Transverse colon (tissue), 4 donors: ENCODE data around the gene TXNDC11. TPM values are rescaled to one million over a fixed set of nuclear protein-coding genes. Genes with fewer than 3 reads are reported as not detected.
A peak's percentile ranks its signal among the peaks of the same experiment; 100 is the strongest.

Experiments used
- DNase-seq: peaks from one replicate; pipeline ENCODE4 v3.0.0-alpha.2; 2019
- H3K27ac ChIP-seq, 4 donors: fragments of 200-600 bp; sonication (generic); 2 replicates each; pipeline ENCODE4 v1.5.1; 2016 to 2018; ENCODE audit warnings: inconsistent platforms in 4 of 4
- H3K27me3 ChIP-seq: fragments of 200-600 bp; sonication (generic); 2 replicates; pipeline ENCODE4 v1.5.1; 2017; ENCODE audit warnings: inconsistent platforms
- H3K36me3 ChIP-seq, 4 donors: fragments of 200-600 bp; sonication (generic); 2 replicates each; pipeline ENCODE4 v1.5.1; 2017 to 2019; ENCODE audit warnings: inconsistent platforms in 4 of 4
- H3K4me1 ChIP-seq, 4 donors: fragments of 200-600 bp; sonication (generic); 2 replicates each; pipeline ENCODE4 v1.5.1; 2017 to 2020; ENCODE audit warnings: inconsistent platforms in 4 of 4
- H3K4me3 ChIP-seq, 4 donors: fragments of 200-600 bp; sonication (generic); 1 replicate in 1 of 4; 2 replicates in 3 of 4; pipeline versions ENCODE4 v1.5.1 to v1.6.1; 2017 to 2019; ENCODE audit warnings: inconsistent platforms in 4 of 4
- H3K9me3 ChIP-seq, 2 donors: fragments of 200-600 bp; sonication (generic); 2 replicates each; pipeline ENCODE4 v1.5.1; 2017 to 2019; ENCODE audit warnings: inconsistent platforms in 2 of 2
- CTCF ChIP-seq, 5 experiments: fragments of 200-600 bp in 3 of 5; fragments of 450-650 bp in 2 of 5; sonication (generic) in 3 of 5; IDR thresholded peaks; 1 replicate in 2 of 5; 2 replicates in 3 of 5; pipeline ENCODE4 v1.5.1; 2016 to 2017; ENCODE audit warnings: antibody characterized with exemption in 5 of 5, inconsistent platforms in 3 of 5, mild to moderate bottlenecking in 2 of 5, moderate library complexity in 1 of 5
- EP300 ChIP-seq: sonication (generic); formaldehyde crosslinking; IDR thresholded peaks from one replicate; pipeline ENCODE4 v1.6.1; 2017; ENCODE audit warnings: antibody characterized with exemption, low read depth
- POLR2A ChIP-seq: fragments of 450-650 bp; IDR thresholded peaks from one replicate; pipeline ENCODE4 v1.6.1; 2016; ENCODE audit warnings: antibody characterized with exemption, mild to moderate bottlenecking, moderate library complexity
- POLR2AphosphoS5 ChIP-seq, 3 donors: sonication (generic); formaldehyde crosslinking; IDR thresholded peaks; one replicate each; pipeline ENCODE4 v1.6.1; 2016; ENCODE audit warnings: antibody characterized with exemption in 3 of 3
- WGBS, 2 donors: methylation state at CpG; one replicate each; pipeline ENCODE4 v1.1.5; 2018; ENCODE audit warnings: low coverage in 1 of 2; 5-methylcytosine and 5-hydroxymethylcytosine counted together
- in situ Hi-C, 4 donors: fragments of 200-750 bp; cut with MboI; loops; one replicate each; pipeline versions ENCODE4 v1.15.0 to v1.15.1; 2017; ENCODE audit warnings: low sequenced_read_pairs in 3 of 4, low pct_ligation_motif_present in 1 of 4, low pct_unique_long_range_greater_than_20kb in 1 of 4
- intact Hi-C: fragments of 100-400 bp; cut with DNase I; formaldehyde crosslinking; loops from one replicate; pipeline ENCODE4 v1.15.1; 2023; ENCODE audit warnings: low total_unique reads
- total RNA-seq, 4 donors: library from RNA; depleted of rRNA; stranded (reverse); fragments of >200 nt; gene quantifications; one replicate each; pipeline ENCODE4 v1.1.0, GENCODE V29; 2016

The TXNDC11 gene
- total RNA-seq, 4 donors from 2014 or later, result 66.8 to 105 (median 71.1) TPM

DNA sequence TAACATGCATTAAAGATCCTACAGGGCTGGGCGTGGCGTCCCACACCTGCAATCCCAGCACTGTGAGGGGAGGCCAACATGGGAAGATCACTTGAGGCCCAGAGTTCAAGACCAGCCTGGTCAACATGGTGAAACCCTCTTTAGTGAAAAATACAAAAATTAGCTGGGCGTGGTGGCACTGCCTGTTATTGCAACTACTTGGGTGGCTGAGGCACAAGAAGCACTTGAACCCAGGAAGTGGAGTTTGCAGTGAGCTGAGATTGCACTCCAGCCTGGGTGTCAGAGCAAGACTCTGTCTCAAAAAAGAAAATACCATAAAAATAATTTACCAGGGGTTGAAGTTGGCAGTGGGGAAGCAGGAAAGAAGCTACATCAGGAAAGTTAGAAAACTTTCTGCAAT is 12.9 kb downstream of the TXNDC11 start:
- peaks cover 0 to 44% (median 14%) of the 10 kb centered on the region in 4 donors for H3K36me3 ChIP-seq
- no peak for DNase-seq
- WGBS, 2 donors, result 71 to 95% methylated on average over 1 to 3 of the region's 3 CpGs
- intact Hi-C loops (no loop called here), in situ Hi-C loops (no loop called here)
- no peaks in the 10 kb centered on the region for H3K9me3 ChIP-seq
- peaks cover 0 to 39% (median 14%) of the 10 kb centered on the region in 4 donors for H3K4me1 ChIP-seq
- H3K27ac ChIP-seq, result no peak overlapping the region
- H3K27me3 ChIP-seq, result no peaks in the 10 kb centered on the region
- no peak for TF ChIP-seq CTCF (IDR thresholded peaks at IDR 0.05)
- H3K4me3 ChIP-seq, result no peak overlapping the region

DNA sequence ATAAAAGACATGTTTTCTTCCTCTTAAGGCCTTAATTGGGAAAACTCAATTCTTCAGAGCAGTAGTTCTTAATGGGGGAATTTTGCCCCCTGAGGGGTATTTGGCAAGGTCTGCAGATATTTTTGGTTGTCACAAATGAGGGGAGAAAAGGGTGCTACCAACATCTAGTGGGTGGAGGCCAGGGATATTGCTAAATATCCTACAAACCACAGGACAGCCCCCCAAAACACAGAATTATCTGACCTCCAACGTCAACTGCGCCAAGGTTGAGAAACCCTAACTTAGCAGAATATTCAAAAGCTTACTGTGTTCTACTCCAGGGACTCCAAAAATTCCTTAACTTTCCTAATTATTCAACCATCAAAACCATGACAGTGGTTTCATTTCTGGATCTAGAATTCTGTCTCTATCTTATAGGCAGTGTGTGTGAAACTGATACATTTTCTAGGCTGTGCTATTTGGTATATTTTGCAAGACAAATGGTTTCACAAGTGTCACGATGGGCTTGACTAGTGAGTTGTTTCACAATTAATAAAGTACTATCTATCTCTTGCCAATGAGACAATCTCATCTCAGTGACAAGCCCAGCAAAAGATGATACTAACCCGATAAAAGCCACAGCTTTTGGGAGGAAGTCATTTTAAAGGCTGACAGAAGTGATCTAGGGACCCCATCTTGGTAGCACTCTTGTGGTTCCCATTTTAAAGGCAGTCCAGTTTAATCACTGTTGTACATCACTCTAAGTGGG is 14.7 kb downstream of the TXNDC11 start:
- in situ Hi-C loops, result no loop called here
- DNase-seq, result no peak
- Histone ChIP-seq H3K4me3 (no peak overlapping the region), H3K27me3 (no peaks in the 10 kb centered on the region), H3K9me3 (no peaks in the 10 kb centered on the region), H3K27ac (peak overlapping the region in 1 of 4 donors; percentile 26), H3K4me1 (peaks cover 0 to 31% (median 14%) of the 10 kb centered on the region in 4 donors), H3K36me3 (peaks cover 0 to 32% (median 9%) of the 10 kb centered on the region in 4 donors)
- WGBS, 2 donors, result 71 to 84% methylated on average over 4 of the region's 4 CpGs
- TF ChIP-seq CTCF (IDR thresholded peaks at IDR 0.05), result no peak
- intact Hi-C loops, result no loop called here

DNA sequence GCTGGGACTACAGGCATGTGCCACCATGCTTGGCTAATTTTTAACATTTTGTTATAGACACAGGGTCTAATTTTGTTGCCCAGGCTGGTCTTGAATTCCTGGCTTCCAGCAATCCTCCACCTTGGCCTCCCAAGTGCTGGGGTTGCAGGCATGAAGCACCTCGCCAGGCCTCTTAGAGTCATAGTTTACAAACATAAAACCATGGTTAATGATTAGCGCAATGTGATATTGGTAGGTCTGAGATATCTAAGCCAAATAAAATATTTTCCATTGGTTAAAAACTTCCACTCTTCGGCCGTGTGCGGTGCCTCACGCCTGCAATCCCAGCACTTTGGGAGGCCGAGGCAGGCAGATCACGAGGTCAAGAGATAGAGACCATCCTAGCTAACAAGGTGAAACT is 16.6 kb downstream of the TXNDC11 start:
- Histone ChIP-seq H3K27ac (peak overlapping the region in 2 of 4 donors; percentile 4 to 41), H3K9me3 (no peaks in the 10 kb centered on the region), H3K4me1 (peaks cover 0 to 31% (median 18%) of the 10 kb centered on the region in 4 donors), H3K27me3 (no peaks in the 10 kb centered on the region), H3K36me3 (peaks cover 0 to 31% (median 8%) of the 10 kb centered on the region in 4 donors), H3K4me3 (no peak overlapping the region)
- in situ Hi-C loops (no loop called here), intact Hi-C loops (no loop called here)
- TF ChIP-seq POLR2AphosphoS5 (IDR thresholded peaks at IDR 0.05) (no peak), CTCF (IDR thresholded peaks at IDR 0.05) (no peak), POLR2A (no peak), EP300 (no peak)
- 49 to 77% methylated on average over 6 to 8 of the region's 8 CpGs for WGBS, 2 donors
- DNase-seq, result peak; percentile 23

- in situ Hi-C loops (no loop called here), intact Hi-C loops (no loop called here)
- Histone ChIP-seq H3K9me3 (no peaks in the 10 kb centered on the region), H3K4me1 (peaks cover 0 to 27% (median 18%) of the 10 kb centered on the region in 4 donors), H3K27ac (peak overlapping the region in 1 of 4 donors; percentile 4), H3K36me3 (peaks cover 0 to 37% (median 9%) of the 10 kb centered on the region in 4 donors), H3K27me3 (no peaks in the 10 kb centered on the region), H3K4me3 (no peak overlapping the region)
- no peak for DNase-seq
- no peak for TF ChIP-seq CTCF (IDR thresholded peaks at IDR 0.05)
- no peak for TF ChIP-seq POLR2A
- TF ChIP-seq POLR2AphosphoS5 (IDR thresholded peaks at IDR 0.05), result no peak
- no peak for TF ChIP-seq EP300
- WGBS, 2 donors, result 78 to 84% methylated on average over 1 of the region's 1 CpG
Measured at GRCh38 chr16:11725457-11725856, 17.2 kb downstream of the TXNDC11 start.
